A549 treated with GW870086 at 1 μM for 4 hours (cell line): ENCODE results near the gene TRAIP. TPM values are rescaled to one million over a fixed set of nuclear protein-coding genes. Genes with fewer than 3 reads are reported as not detected.

Experiments
- total RNA-seq: library from RNA; stranded (reverse); fragments of 200-300 nt; extraction: Qiagen RNA extraction; gene quantifications from 5 replicates; pipeline ENCODE4 v1.2.3, GENCODE V29; 2022; ENCODE audit warnings: low read depth

The TRAIP gene
- 9.2 to 14.6 TPM (median 12.7 TPM) in 5 replicates for total RNA-seq

GRCh38 chr3:49856181-49857005 lies at the start of gene TRAIP:
TRAIP (minus strand) TSS chr3:49856564; CDS start chr3:49856453, 111 bp downstream.

GRCh38 chr3:49903451-49904424 lies 47.4 kb upstream of the TRAIP start, which contains the start of gene MST1R:
MST1R (minus strand) TSS chr3:49903873; CDS start chr3:49903609, 264 bp downstream.

GRCh38 chr3:49869525-49870126 lies 13.3 kb upstream of the TRAIP start, which contains the start of gene CAMKV:
CAMKV (minus strand) TSS chr3:49869906; CDS start chr3:49862388, 7,518 bp downstream.

GRCh38 chr3:49813497-49814174 lies 42.7 kb downstream of the TRAIP start, which contains the start of gene UBA7:
UBA7 (minus strand) TSS chr3:49813953; CDS start chr3:49813787, 166 bp downstream.

GRCh38 chr3:49802719-49803464 lies 53.5 kb downstream of the TRAIP start, which contains the start of gene INKA1:
INKA1 (plus strand) TSS chr3:49803261; CDS start chr3:49803393, 132 bp downstream.

GRCh38 chr3:49799761-49800160 lies 56.6 kb downstream of the TRAIP start, which contains the start of gene CDHR4:
CDHR4 (minus strand) TSS chr3:49799873; CDS start chr3:49799812, 61 bp downstream.

GRCh38 chr3:49786357-49787181 lies 69.8 kb downstream of the TRAIP start, which contains the start of gene IP6K1:
IP6K1 (minus strand) TSS chr3:49786542; CDS start chr3:49748040, 38,502 bp downstream.

Other genes with a start within 250 kb of the TRAIP start
- gene APEH, start 182.2 kb downstream of the TRAIP start, total RNA-seq: 57.3 to 70.8 TPM (median 63.6 TPM) in 5 replicates
- gene MST1, start 167.1 kb downstream of the TRAIP start, total RNA-seq: 1.2 to 2.2 TPM (median 1.7 TPM) in 5 replicates
- gene RNF123, start 167.0 kb downstream of the TRAIP start, total RNA-seq: 10.2 to 15.0 TPM (median 13.6 TPM) in 5 replicates
- 0.52 to 1.8 TPM (median 0.64 TPM) in 5 replicates for gene AMIGO3, start 136.9 kb downstream of the TRAIP start, total RNA-seq
- 14.9 to 18.9 TPM (median 18.2 TPM) in 5 replicates for gene GMPPB, start 132.6 kb downstream of the TRAIP start, total RNA-seq
- 19.7 to 24.1 TPM (median 21.3 TPM) in 5 replicates for gene IP6K1, start 70.0 kb downstream of the TRAIP start, total RNA-seq
- gene CDHR4, start 56.7 kb downstream of the TRAIP start, total RNA-seq: 0.21 to 0.52 TPM (median 0.32 TPM) in 4 of 5 replicates, not detected in the other
- gene INKA1, start 53.3 kb downstream of the TRAIP start, total RNA-seq: 1.1 to 2.3 TPM (median 1.9 TPM) in 5 replicates
- 0.32 to 1.0 TPM (median 0.60 TPM) in 5 replicates for gene UBA7, start 42.6 kb downstream of the TRAIP start, total RNA-seq
- gene CAMKV, start 13.3 kb upstream of the TRAIP start, total RNA-seq: 0.30 to 0.63 TPM (median 0.45 TPM) in 5 replicates
- 5.4 to 8.4 TPM (median 7.7 TPM) in 5 replicates for gene MST1R, start 47.3 kb upstream of the TRAIP start, total RNA-seq
- gene MON1A, start 73.2 kb upstream of the TRAIP start, total RNA-seq: 5.6 to 9.7 TPM (median 7.5 TPM) in 5 replicates
- 23.3 to 27.5 TPM (median 26.0 TPM) in 5 replicates for gene RBM6, start 83.6 kb upstream of the TRAIP start, total RNA-seq
- 31.0 to 33.5 TPM (median 33.0 TPM) in 5 replicates for gene RBM5, start 232.4 kb upstream of the TRAIP start, total RNA-seq